ENCODE measurements around the gene TTC39C. TPM values are rescaled to one million over a fixed set of nuclear protein-coding genes. Genes with fewer than 3 reads are reported as not detected.

TTC39C gene
- total RNA-seq, 1 donor from 2014 or later: 9.9 TPM

DNA sequence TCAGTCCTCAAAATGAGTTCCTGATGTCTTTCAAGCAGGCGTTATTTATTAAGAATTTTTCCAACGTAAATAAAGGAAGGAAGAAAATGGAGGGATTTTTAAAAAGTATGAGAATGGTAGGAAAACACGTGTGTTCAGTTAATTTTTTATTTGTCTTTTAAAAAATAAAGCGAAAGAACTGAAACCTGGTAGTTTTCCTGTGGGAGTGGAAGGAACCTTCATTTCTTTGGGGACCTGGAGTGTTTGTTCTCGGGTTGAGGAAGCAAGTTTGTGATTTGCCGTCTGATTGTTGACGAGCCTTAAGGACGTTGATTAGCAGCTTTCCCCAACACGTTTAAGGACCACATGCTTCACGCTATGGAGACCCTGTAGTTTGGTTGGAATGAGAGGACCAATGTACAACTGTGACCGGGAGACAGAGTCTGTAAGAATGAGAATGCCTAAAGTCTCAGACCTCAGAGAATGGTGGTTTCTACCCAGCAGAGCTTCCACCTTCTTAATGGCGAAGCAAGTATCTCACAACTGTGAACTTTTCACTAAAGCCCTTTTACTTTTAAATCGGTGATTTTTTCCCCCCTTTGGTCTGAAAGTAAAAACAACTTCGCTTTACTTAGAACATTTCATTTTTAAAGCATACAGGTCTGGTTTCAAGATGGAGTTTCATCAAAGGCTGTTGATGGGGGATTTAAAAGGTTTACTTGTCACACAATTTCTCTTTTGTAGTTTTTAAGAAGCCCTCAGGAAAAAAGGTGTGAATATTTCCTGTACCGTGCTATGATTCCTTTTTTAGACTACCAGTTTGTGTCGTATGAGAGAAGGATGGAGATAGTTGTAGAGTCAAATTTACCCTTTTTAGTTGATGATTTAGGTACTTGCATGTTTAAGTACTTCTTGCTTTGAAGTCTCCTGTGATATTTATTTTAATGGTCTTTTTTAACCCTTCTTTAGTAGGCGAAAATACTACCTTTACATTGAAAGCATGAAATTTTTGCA, 1.4 kb downstream of the TTC39C start:
- H3K36me3 ChIP-seq (ENCODE audit: control insufficient read depth in 3 of 3, insufficient read depth in 3 of 3, low read length in 3 of 3): no peaks in the 10 kb centered on the region
- peak overlapping the region; percentile 70 to 73 (median 71) for H3K4me3 ChIP-seq (ENCODE audit: low read length in 3 of 3)
- peak overlapping the region in 1 of 3 donors; percentile 69 for H3K9ac ChIP-seq (ENCODE audit: low read depth in 1 of 3, low read length in 3 of 3)
- H3K4me1 ChIP-seq (ENCODE audit: control insufficient read depth in 3 of 3, insufficient read depth in 3 of 3, low read length in 3 of 3): peaks cover 10 to 11% (median 10%) of the 10 kb centered on the region in 3 donors
- H3K27ac ChIP-seq (ENCODE audit: low read depth, low read length): no peak overlapping the region
- H3K27me3 ChIP-seq (ENCODE audit: control insufficient read depth in 3 of 3, insufficient read depth in 3 of 3, low read length in 3 of 3): peaks cover 0 to 36% (median 30%) of the 10 kb centered on the region in 3 donors
- no peaks in the 10 kb centered on the region for H3K9me3 ChIP-seq (ENCODE audit: control insufficient read depth in 3 of 3, low read length in 3 of 3)

DNA sequence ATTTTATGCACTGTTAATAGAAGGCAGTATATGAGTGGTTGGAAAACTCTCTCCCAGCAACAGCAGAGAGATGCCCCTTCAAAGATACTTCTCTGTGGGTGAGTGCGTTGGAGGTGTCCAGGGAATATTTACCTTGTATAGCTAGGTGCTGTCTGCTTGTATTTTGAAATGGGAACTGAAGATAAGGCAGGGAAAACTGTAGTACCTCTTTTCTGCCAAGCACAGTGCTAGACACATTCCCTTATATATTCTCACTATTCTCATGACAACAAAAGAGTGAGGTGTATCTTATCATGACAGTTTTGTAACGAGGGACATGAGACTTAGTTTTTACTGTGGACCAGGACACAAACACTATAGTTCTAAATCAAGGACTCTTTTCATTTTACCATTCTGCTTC, 2.1 kb downstream of the TTC39C start:
- Histone ChIP-seq H3K27ac (ENCODE audit: low read depth, low read length) (no peak overlapping the region), H3K9ac (ENCODE audit: low read depth in 1 of 3, low read length in 3 of 3) (no peak overlapping the region), H3K9me3 (ENCODE audit: control insufficient read depth in 3 of 3, low read length in 3 of 3) (no peaks in the 10 kb centered on the region), H3K4me3 (ENCODE audit: low read length in 3 of 3) (no peak overlapping the region), H3K36me3 (ENCODE audit: control insufficient read depth in 3 of 3, insufficient read depth in 3 of 3, low read length in 3 of 3) (no peaks in the 10 kb centered on the region), H3K27me3 (ENCODE audit: control insufficient read depth in 3 of 3, insufficient read depth in 3 of 3, low read length in 3 of 3) (peaks cover 0 to 36% (median 30%) of the 10 kb centered on the region in 3 donors), H3K4me1 (ENCODE audit: control insufficient read depth in 3 of 3, insufficient read depth in 3 of 3, low read length in 3 of 3) (peaks cover 10 to 11% (median 10%) of the 10 kb centered on the region in 3 donors)

GRCh38 chr18:24018299-24018886, 3.8 kb downstream of the TTC39C start:
- Histone ChIP-seq H3K4me3 (ENCODE audit: low read length in 3 of 3) (no peak overlapping the region), H3K36me3 (ENCODE audit: control insufficient read depth in 3 of 3, insufficient read depth in 3 of 3, low read length in 3 of 3) (no peaks in the 10 kb centered on the region), H3K27ac (ENCODE audit: low read depth, low read length) (no peak overlapping the region), H3K4me1 (ENCODE audit: control insufficient read depth in 3 of 3, insufficient read depth in 3 of 3, low read length in 3 of 3) (peaks cover 10 to 11% (median 10%) of the 10 kb centered on the region in 3 donors), H3K9ac (ENCODE audit: low read depth in 1 of 3, low read length in 3 of 3) (no peak overlapping the region), H3K27me3 (ENCODE audit: control insufficient read depth in 3 of 3, insufficient read depth in 3 of 3, low read length in 3 of 3) (peaks cover 0 to 36% (median 30%) of the 10 kb centered on the region in 3 donors), H3K9me3 (ENCODE audit: control insufficient read depth in 3 of 3, low read length in 3 of 3) (no peaks in the 10 kb centered on the region)

DNA sequence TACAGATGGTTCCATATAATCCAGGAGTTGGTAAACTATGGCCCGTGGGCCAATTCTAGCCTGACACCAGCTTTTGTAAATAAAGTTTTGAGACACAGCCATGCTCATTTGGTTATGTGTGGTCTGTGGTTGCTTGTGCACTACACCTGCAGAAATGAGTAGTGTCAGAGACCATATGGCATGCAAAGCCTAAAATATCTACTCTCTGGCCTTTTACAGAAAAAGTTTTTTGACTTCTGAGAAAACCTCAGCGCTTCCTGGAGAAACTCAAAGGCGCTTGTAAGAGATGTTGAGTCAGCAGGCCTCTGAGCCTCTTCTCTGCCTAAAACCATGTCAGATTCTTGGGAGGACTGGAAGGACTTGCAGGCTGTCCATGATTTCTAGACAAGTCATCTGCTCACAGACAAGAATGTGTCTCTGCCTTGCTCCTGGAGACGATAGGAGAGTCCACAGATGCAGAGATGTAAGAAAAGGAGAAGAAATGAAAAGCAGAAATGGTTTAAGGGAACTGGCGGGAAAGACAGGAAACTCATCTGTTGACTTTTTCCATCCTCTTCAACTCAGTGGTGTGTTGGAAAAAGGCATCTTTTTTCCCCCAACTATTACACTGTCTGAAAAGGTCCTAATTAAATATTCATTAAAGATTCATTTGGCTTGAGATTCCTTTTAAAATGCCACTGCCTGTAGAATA, 5.2 kb downstream of the TTC39C start:
- Histone ChIP-seq H3K27ac (ENCODE audit: low read depth, low read length) (no peak overlapping the region), H3K4me1 (ENCODE audit: control insufficient read depth in 3 of 3, insufficient read depth in 3 of 3, low read length in 3 of 3) (peaks cover 7 to 10% (median 10%) of the 10 kb centered on the region in 3 donors), H3K4me3 (ENCODE audit: low read length in 3 of 3) (no peak overlapping the region), H3K36me3 (ENCODE audit: control insufficient read depth in 3 of 3, insufficient read depth in 3 of 3, low read length in 3 of 3) (no peaks in the 10 kb centered on the region), H3K9ac (ENCODE audit: low read depth in 1 of 3, low read length in 3 of 3) (no peak overlapping the region), H3K9me3 (ENCODE audit: control insufficient read depth in 3 of 3, low read length in 3 of 3) (no peaks in the 10 kb centered on the region), H3K27me3 (ENCODE audit: control insufficient read depth in 3 of 3, insufficient read depth in 3 of 3, low read length in 3 of 3) (peaks cover 0 to 36% (median 30%) of the 10 kb centered on the region in 3 donors)

- Histone ChIP-seq H3K4me3 (ENCODE audit: low read length in 3 of 3) (no peak overlapping the region), H3K4me1 (ENCODE audit: control insufficient read depth in 3 of 3, insufficient read depth in 3 of 3, low read length in 3 of 3) (no peaks in the 10 kb centered on the region), H3K9ac (ENCODE audit: low read depth in 1 of 3, low read length in 3 of 3) (no peak overlapping the region)
These were observed 7.0 kb downstream of the TTC39C start for GRCh38 chr18:24021505-24021904.

GRCh38 chr18:24022161-24022560, 7.6 kb downstream of the TTC39C start:
- Histone ChIP-seq H3K9me3 (ENCODE audit: control insufficient read depth in 3 of 3, low read length in 3 of 3) (no peaks in the 10 kb centered on the region), H3K4me3 (ENCODE audit: low read length in 3 of 3) (no peak overlapping the region), H3K27me3 (ENCODE audit: control insufficient read depth in 3 of 3, insufficient read depth in 3 of 3, low read length in 3 of 3) (peaks cover 0 to 22% (median 15%) of the 10 kb centered on the region in 3 donors), H3K9ac (ENCODE audit: low read depth in 1 of 3, low read length in 3 of 3) (no peak overlapping the region), H3K36me3 (ENCODE audit: control insufficient read depth in 3 of 3, insufficient read depth in 3 of 3, low read length in 3 of 3) (no peaks in the 10 kb centered on the region), H3K27ac (ENCODE audit: low read depth, low read length) (no peak overlapping the region), H3K4me1 (ENCODE audit: control insufficient read depth in 3 of 3, insufficient read depth in 3 of 3, low read length in 3 of 3) (no peaks in the 10 kb centered on the region)

More at GRCh38 chr18:24021505-24021904, 7.0 kb downstream of the TTC39C start:
- no peaks in the 10 kb centered on the region for H3K9me3 ChIP-seq (ENCODE audit: control insufficient read depth in 3 of 3, low read length in 3 of 3)
- H3K27ac ChIP-seq (ENCODE audit: low read depth, low read length): no peak overlapping the region
- H3K36me3 ChIP-seq (ENCODE audit: control insufficient read depth in 3 of 3, insufficient read depth in 3 of 3, low read length in 3 of 3): no peaks in the 10 kb centered on the region
- H3K27me3 ChIP-seq (ENCODE audit: control insufficient read depth in 3 of 3, insufficient read depth in 3 of 3, low read length in 3 of 3): peaks cover 0 to 27% (median 20%) of the 10 kb centered on the region in 3 donors

GRCh38 chr18:24023185-24023814, 8.7 kb downstream of the TTC39C start:
- H3K4me3 ChIP-seq (ENCODE audit: low read length in 3 of 3): no peak overlapping the region
- no peaks in the 10 kb centered on the region for H3K9me3 ChIP-seq (ENCODE audit: control insufficient read depth in 3 of 3, low read length in 3 of 3)
- H3K27me3 ChIP-seq (ENCODE audit: control insufficient read depth in 3 of 3, insufficient read depth in 3 of 3, low read length in 3 of 3): peaks cover 0 to 11% (median 5%) of the 10 kb centered on the region in 3 donors
- no peak overlapping the region for H3K27ac ChIP-seq (ENCODE audit: low read depth, low read length)
- no peak overlapping the region for H3K9ac ChIP-seq (ENCODE audit: low read depth in 1 of 3, low read length in 3 of 3)
- H3K36me3 ChIP-seq (ENCODE audit: control insufficient read depth in 3 of 3, insufficient read depth in 3 of 3, low read length in 3 of 3): no peaks in the 10 kb centered on the region
- no peaks in the 10 kb centered on the region for H3K4me1 ChIP-seq (ENCODE audit: control insufficient read depth in 3 of 3, insufficient read depth in 3 of 3, low read length in 3 of 3)

DNA sequence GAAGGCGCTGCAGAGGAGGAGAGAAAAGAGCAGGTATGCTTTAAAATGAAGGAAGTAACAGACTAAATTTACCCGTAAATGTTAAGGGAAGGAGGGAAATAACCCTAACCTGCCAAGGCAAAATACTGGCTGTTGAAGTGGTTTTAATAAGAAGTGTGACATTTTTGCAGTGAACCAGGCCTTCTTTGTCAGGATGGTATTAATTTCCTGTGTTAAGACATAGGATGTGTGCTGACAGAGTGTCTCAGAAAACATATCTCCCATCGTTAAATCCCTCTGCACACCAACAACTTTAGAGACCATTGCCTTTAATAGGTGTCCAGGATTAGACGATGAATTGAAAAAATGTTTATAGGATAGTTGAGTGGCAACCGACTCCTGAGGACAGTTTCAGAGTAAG, 9.9 kb downstream of the TTC39C start:
- H3K9me3 ChIP-seq (ENCODE audit: control insufficient read depth in 3 of 3, low read length in 3 of 3): no peaks in the 10 kb centered on the region
- H3K27ac ChIP-seq (ENCODE audit: low read depth, low read length): no peak overlapping the region
- no peaks in the 10 kb centered on the region for H3K4me1 ChIP-seq (ENCODE audit: control insufficient read depth in 3 of 3, insufficient read depth in 3 of 3, low read length in 3 of 3)
- no peak overlapping the region for H3K9ac ChIP-seq (ENCODE audit: low read depth in 1 of 3, low read length in 3 of 3)
- H3K36me3 ChIP-seq (ENCODE audit: control insufficient read depth in 3 of 3, insufficient read depth in 3 of 3, low read length in 3 of 3): no peaks in the 10 kb centered on the region
- H3K27me3 ChIP-seq (ENCODE audit: control insufficient read depth in 3 of 3, insufficient read depth in 3 of 3, low read length in 3 of 3): peaks cover 0 to under 1% (median 0%) of the 10 kb centered on the region in 3 donors
- no peak overlapping the region for H3K4me3 ChIP-seq (ENCODE audit: low read length in 3 of 3)

DNA sequence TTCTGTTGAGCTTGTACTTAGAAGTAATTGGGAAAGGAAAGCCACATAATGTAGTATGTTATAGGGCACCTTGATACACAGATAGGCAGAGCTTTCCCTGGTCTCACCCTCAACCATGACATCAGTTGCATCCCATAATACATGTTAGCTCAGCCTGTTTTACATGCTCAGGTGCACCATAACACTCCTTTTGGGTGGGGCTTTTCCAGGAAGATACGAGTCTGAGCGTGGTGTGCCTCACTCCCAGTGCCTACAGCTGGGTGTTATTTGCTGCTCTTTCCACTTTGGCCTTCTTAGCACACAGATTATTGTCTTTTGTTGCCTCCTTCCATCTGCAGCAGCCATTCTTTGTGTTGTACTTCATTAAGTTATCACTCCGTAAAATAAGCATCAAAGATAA, 11.9 kb downstream of the TTC39C start:
- no peaks in the 10 kb centered on the region for H3K9me3 ChIP-seq (ENCODE audit: control insufficient read depth in 3 of 3, low read length in 3 of 3)
- no peak overlapping the region for H3K4me3 ChIP-seq (ENCODE audit: low read length in 3 of 3)
- no peaks in the 10 kb centered on the region for H3K36me3 ChIP-seq (ENCODE audit: control insufficient read depth in 3 of 3, insufficient read depth in 3 of 3, low read length in 3 of 3)
- H3K4me1 ChIP-seq (ENCODE audit: control insufficient read depth in 3 of 3, insufficient read depth in 3 of 3, low read length in 3 of 3): no peaks in the 10 kb centered on the region
- no peak overlapping the region for H3K9ac ChIP-seq (ENCODE audit: low read depth in 1 of 3, low read length in 3 of 3)
- H3K27me3 ChIP-seq (ENCODE audit: control insufficient read depth in 3 of 3, insufficient read depth in 3 of 3, low read length in 3 of 3): no peaks in the 10 kb centered on the region
- no peak overlapping the region for H3K27ac ChIP-seq (ENCODE audit: low read depth, low read length)
